ENCODE data around the gene VAV2. TPM values are rescaled to one million over a fixed set of nuclear protein-coding genes. Genes with fewer than 3 reads are reported as not detected.

Gene VAV2
- total RNA-seq, 1 donor from 2014 or later, result 61.9 TPM

- TF ChIP-seq CTCF (IDR thresholded peaks at IDR 0.05; ENCODE audit: unreplicated experiment), result no peak
- H3K4me3 Mint-ChIP-seq, result no peak overlapping the region
- peaks cover 5% of the 10 kb centered on the region for H3K4me1 Mint-ChIP-seq
- no peak for DNase-seq (ENCODE audit: low spot score in 2 of 2, unreplicated experiment in 2 of 2)
- no peaks in the 10 kb centered on the region for H3K36me3 Mint-ChIP-seq
- no peak overlapping the region for H3K27ac Mint-ChIP-seq
- no peaks in the 10 kb centered on the region for H3K27me3 Mint-ChIP-seq (ENCODE audit: low read depth)
- no peaks in the 10 kb centered on the region for H3K9me3 Mint-ChIP-seq
Measured at GRCh38 chr9:133797406-133798105, 194.6 kb downstream of the VAV2 start.

DNA sequence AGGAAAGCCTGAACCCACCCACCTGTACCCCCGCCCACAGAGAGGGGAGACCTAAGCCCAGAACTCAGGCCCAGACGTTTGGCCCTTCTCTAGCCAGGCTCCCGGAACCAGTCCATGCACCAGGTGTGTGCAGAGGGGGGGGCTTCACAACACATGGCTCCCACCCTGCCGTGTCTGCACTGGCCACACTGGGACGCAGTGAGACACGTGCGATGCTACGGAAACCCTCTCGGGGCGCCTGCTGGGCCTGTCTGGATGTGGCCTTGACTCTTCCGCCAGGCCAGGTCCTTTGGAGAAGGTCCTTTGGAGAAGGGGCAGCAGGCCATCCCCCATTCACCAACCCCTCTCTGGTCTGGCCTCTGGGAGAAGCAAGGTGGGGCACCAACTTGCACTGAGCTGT is 195.6 kb downstream of the VAV2 start:
- Mint-ChIP-seq H3K4me1 (peaks cover 5% of the 10 kb centered on the region), H3K36me3 (peaks cover 2% of the 10 kb centered on the region), H3K4me3 (no peak overlapping the region), H3K27me3 (ENCODE audit: low read depth) (no peaks in the 10 kb centered on the region), H3K27ac (no peak overlapping the region), H3K9me3 (no peaks in the 10 kb centered on the region)
- no peak for DNase-seq (ENCODE audit: low spot score in 2 of 2, unreplicated experiment in 2 of 2)
- TF ChIP-seq CTCF (IDR thresholded peaks at IDR 0.05; ENCODE audit: unreplicated experiment), result no peak

GRCh38 chr9:133795049-133795448 is 197.1 kb downstream of the VAV2 start:
- H3K36me3 Mint-ChIP-seq, result peaks cover 4% of the 10 kb centered on the region
- H3K27ac Mint-ChIP-seq, result no peak overlapping the region
- no peak overlapping the region for H3K4me3 Mint-ChIP-seq
- DNase-seq (ENCODE audit: low spot score in 2 of 2, unreplicated experiment in 2 of 2), result no peak
- no peaks in the 10 kb centered on the region for H3K9me3 Mint-ChIP-seq
- H3K27me3 Mint-ChIP-seq (ENCODE audit: low read depth), result no peaks in the 10 kb centered on the region
- H3K4me1 Mint-ChIP-seq, result peaks cover 5% of the 10 kb centered on the region
- no peak for TF ChIP-seq CTCF (IDR thresholded peaks at IDR 0.05; ENCODE audit: unreplicated experiment)

DNA sequence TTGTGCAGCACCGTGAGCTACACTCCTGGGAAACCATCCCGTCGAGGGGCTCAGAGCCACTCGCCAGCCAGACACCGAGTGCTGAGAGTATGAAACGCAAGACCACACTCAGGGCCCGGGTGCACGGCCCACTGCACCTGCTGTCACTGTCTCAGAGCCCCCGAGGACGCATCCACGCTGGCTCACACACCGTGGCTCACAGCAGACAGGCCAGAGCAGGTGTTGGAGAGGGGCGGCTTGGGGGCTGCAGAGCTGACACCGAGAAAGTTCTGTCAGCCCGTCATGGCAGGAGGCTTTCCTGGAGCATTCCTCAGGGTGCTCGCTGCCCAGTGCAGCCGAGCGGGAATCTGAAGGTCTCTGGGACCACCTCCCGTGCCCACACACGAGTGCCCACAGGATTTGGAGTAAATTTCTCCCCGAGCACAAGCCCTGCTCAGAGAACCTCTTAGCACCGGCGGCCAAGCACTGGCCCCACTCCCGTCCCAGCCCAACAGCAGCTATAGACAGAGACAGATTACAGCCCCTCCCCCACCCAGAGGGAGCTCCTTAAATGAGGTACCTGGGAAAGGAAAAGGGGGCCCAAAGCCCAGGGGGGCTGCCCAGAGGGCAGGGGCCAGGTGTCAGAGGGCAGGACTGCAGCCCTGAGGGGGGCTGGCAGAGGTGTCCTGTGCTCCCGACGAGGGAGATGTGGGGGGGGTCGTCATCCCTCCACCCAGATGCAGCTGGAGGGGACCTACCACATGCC is 197.9 kb downstream of the VAV2 start:
- Mint-ChIP-seq H3K4me1 (peaks cover 5% of the 10 kb centered on the region), H3K9me3 (no peaks in the 10 kb centered on the region), H3K27me3 (ENCODE audit: low read depth) (no peaks in the 10 kb centered on the region), H3K36me3 (peaks cover 4% of the 10 kb centered on the region), H3K27ac (no peak overlapping the region), H3K4me3 (no peak overlapping the region)
- no peak for TF ChIP-seq CTCF (IDR thresholded peaks at IDR 0.05; ENCODE audit: unreplicated experiment)
- DNase-seq (ENCODE audit: low spot score in 2 of 2, unreplicated experiment in 2 of 2), result no peak

- Mint-ChIP-seq H3K27ac (no peak overlapping the region), H3K27me3 (ENCODE audit: low read depth) (no peaks in the 10 kb centered on the region), H3K4me3 (no peak overlapping the region), H3K4me1 (peaks cover 5% of the 10 kb centered on the region), H3K36me3 (peaks cover 9% of the 10 kb centered on the region), H3K9me3 (no peaks in the 10 kb centered on the region)
- no peak for TF ChIP-seq CTCF (IDR thresholded peaks at IDR 0.05; ENCODE audit: unreplicated experiment)
- DNase-seq (ENCODE audit: low spot score in 2 of 2, unreplicated experiment in 2 of 2), result no peak
Measured at GRCh38 chr9:133793471-133793870, 198.7 kb downstream of the VAV2 start.

All from mesothelial cell of epicardium (in vitro differentiated cells).